GM23248 (cell line): ENCODE results near the gene NHSL2.

Source experiments
- EZH2 ChIP-seq: fragments of 200-600 bp; sonication (generic); IDR thresholded peaks from 2 replicates; pipeline ENCODE4 v1.6.1; 2018; ENCODE audit warnings: antibody characterized with exemption, mild to moderate bottlenecking; ENCODE audit not compliant: insufficient read depth, poor library complexity, severe bottlenecking
- EZH2phosphoT487 ChIP-seq: fragments of 200-600 bp; sonication (generic); IDR thresholded peaks from 2 replicates; pipeline ENCODE4 v1.6.1; 2018; ENCODE audit warnings: antibody characterized with exemption, moderate library complexity, mild to moderate bottlenecking, low read depth; ENCODE audit not compliant: insufficient read depth

GRCh38 chrX:72114306-72114705, 203.7 kb downstream of the NHSL2 start:
- TF ChIP-seq EZH2, result no peak
- TF ChIP-seq EZH2phosphoT487, result no peak
